Epithelial cell of proximal tubule (primary cell): Measurements from ENCODE around the gene FBXO24. TPM values are rescaled to one million over a fixed set of nuclear protein-coding genes. Genes with fewer than 3 reads are reported as not detected.

Source experiments
- DNase-seq: peaks from one replicate; pipeline ENCODE4 v3.0.0-alpha.2; 2011; ENCODE audit warnings: low read depth
- H3K4me3 ChIP-seq: 2 replicates; pipeline ENCODE4 v1.5.1; 2011; ENCODE audit warnings: low read depth, mild to moderate bottlenecking, low read length
- total RNA-seq: library from RNA; depleted of rRNA; stranded (reverse); fragments of >200 nt; gene quantifications from 2 replicates; pipeline ENCODE4 v1.2.3, GENCODE V29; 2015
- TF ChIP-seq, protein P1 (sequence below): conservative IDR thresholded peaks from 2 replicates; pipeline ENCODE4 v1.5.1; 2012; ENCODE audit warnings: low read depth, mild to moderate bottlenecking, low read length

The FBXO24 gene
- total RNA-seq, 1 donor from 2014 or later, result 1.0 TPM

DNA sequence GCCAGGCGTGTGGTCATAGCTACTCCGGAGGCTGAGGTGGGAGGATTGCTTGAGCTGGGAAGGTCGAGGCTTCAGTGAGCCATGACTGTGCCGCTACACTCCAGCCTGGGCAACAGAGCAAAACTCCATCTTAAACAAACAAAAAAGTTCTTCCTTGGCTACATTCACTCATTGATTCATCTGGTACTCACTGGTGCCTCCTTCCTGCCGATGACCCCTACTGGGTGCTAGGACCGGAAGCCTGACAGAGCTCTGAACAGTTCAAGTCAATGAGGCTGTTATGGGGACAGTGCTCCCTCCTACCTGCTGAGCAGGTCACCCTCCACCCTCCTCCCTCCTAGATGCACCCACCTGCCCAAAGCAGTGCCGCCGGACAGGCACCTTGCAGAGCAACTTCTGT lies 21.0 kb downstream of the FBXO24 start:
- TF ChIP-seq, protein P1, sequence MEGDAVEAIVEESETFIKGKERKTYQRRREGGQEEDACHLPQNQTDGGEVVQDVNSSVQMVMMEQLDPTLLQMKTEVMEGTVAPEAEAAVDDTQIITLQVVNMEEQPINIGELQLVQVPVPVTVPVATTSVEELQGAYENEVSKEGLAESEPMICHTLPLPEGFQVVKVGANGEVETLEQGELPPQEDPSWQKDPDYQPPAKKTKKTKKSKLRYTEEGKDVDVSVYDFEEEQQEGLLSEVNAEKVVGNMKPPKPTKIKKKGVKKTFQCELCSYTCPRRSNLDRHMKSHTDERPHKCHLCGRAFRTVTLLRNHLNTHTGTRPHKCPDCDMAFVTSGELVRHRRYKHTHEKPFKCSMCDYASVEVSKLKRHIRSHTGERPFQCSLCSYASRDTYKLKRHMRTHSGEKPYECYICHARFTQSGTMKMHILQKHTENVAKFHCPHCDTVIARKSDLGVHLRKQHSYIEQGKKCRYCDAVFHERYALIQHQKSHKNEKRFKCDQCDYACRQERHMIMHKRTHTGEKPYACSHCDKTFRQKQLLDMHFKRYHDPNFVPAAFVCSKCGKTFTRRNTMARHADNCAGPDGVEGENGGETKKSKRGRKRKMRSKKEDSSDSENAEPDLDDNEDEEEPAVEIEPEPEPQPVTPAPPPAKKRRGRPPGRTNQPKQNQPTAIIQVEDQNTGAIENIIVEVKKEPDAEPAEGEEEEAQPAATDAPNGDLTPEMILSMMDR, result no peak
- DNase-seq, result no peak
- no peak overlapping the region for H3K4me3 ChIP-seq

DNA sequence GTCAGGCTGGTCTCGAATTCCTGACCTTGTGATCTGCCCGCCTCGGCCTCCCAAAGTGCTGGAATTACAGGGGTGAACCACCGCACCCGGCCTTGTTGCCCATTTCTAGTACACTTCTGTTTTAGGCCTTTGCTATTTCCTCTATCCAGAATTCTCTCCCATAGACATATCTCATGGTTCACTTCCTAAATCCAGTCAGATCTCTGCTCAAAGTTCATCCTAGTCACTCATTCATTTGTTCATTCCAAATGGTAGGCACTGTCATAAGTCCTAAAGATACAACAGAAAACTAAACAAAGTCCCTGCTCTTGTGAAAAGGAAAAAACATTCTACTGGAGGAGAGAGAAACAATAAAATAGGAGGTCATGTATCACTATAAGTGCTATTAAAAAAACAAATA lies 23.8 kb downstream of the FBXO24 start:
- H3K4me3 ChIP-seq, result no peak overlapping the region
- TF ChIP-seq, protein P1, result no peak
- no peak for DNase-seq

DNA sequence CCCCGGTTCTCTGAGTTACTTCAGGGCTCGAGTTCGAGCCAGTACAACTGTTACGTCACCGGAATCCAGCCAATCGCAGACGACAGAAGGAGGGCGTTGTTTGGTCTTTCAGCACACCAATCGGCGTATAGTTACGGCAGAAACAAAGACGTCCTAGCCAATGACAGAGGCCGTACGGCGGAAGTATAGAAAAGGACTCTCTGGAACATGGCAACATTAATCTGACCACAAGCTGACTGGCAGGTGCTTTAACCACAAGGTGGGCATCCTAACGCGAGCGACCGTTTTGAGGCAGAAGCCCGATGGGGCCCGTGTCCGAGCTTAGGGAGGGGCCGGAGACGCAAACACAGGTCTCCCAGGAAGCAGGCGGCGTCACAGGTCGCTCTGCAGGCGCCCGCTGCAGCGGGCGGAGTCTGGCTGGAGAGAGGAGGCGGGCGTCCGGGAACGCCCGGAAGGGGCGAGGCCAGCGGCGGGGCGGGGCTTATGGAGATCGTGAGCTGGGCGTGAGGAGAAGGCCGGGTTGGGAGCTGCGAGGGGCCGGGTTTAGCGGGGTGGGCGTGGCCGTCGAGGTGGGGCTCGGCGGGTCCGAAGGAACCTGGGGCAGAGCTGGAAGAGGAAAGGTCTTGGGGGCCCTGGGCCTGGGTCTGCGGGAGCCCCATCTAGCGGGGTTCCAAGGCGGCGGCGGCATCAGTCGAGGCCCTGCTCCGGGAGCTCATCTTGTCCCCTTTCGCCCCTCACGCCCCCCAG lies 26.0 kb downstream of the FBXO24 start, which contains the start of gene MOSPD3:
MOSPD3 (plus strand) TSS at position 558 of the 747 bp plus-strand sequence. CDS start 252 bp downstream, outside the sequence.
- H3K4me3 ChIP-seq, result peak within 1 kb of the TSS; percentile 98
- peak; percentile 96 for DNase-seq
- TF ChIP-seq, protein P1, result no peak

DNA sequence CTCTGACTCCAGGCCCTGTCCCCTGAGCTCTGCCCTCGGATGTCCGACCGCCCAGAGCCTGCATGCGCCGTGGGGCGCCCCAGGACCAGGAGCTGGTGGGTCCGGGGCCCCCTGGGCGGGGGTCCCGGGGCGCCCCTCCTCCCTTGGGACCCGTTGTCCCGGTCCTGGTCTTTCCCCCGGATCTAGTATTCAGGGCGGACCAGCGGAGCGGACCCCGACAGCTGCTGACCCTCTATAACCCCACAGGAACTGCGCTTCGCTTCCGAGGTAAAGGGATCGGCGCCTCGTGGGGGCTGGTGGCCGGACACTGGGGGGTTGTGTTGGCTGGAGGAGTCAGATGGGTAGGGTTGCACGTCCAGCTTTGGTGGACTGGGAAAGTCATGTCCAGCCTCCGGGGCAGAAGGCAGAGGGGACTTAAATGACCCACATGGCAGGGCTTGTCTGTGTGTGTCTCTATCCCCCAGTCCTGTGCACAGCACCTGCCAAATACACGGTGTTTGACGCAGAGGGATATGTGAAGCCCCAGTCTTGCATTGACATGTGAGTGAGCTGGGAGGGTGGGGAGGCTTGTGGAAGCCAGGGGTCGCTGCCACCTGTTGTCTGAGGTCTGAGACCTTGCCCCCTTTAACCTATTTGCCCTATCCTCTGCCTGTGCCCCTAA lies 26.7 kb downstream of the FBXO24 start:
- peak overlapping the region; percentile 98 for H3K4me3 ChIP-seq
- TF ChIP-seq, protein P1, result peak; percentile 29
- no peak for DNase-seq

DNA sequence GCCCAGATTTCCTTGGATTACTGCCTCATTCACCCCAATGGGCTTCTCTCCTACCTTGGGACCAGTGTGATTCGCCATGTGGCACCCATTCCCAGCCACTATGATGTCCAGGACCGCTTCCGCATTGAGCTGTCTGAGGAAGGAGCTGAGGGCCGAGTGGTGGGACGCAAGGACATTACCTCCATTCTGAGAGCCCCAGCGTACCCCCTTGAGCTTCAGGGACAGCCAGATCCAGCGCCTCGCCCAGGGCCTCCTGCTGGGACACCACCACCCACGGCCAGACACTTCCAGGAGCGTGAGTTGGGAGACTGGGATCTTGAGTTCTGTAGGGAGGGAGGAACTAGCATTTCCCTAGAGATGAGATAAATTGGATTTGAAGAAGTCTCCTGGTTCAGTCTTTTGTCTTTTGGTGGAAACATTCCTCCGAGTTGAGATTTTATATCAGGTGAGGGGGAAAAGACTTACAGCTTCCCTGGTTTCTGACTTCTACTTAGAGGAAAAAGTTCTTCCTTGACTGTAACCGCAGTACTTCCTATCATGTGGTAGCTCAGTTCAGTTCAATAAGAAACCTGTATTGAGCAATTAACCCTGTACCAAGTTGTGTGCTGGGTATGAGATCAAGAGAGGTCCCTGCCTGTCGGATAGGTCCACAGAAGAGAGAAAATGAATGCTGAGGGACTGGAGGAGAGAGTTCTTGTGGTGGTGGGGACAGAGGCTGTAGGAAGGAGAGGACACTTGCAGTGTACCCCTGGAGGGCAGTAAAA lies 27.5 kb downstream of the FBXO24 start:
- TF ChIP-seq, protein P1, result no peak
- H3K4me3 ChIP-seq, result peak overlapping the region; percentile 98
- no peak for DNase-seq

DNA sequence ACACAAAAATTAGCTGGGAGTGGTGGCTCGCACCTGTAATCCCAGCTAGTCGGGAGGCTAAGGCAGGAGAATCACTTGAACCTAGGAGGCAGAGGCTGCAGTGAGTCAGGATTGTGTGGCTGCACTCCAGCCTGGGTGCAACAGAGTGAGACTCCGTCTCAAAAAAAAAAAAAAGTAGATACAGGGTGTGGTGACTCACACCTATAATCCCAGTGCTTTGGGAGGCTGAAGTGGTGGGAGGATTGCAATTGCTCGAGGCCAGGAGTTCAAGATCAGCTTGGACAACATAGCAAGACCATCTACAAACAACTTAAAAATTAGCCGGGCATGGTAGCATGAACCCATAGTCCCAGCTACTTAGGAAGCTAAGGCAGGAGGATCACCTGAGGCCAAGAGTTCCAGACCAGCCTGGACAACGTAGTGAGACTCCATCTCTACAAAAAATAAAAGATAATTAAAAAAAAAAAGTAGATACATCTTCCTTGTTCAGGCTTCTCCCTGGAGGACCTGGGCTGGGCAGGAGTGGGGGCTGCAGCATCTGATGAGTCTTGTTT lies 28.3 kb downstream of the FBXO24 start:
- TF ChIP-seq, protein P1, result no peak
- no peak overlapping the region for H3K4me3 ChIP-seq
- no peak for DNase-seq
